ENCODE measurements around the gene SAPCD2. TPM values are rescaled to one million over a fixed set of nuclear protein-coding genes. Genes with fewer than 3 reads are reported as not detected.
A peak's percentile ranks its signal among the peaks of the same experiment; 100 is the strongest.

SAPCD2 gene
- total RNA-seq, 1 experiment from 2014 or later, result 57.5 TPM

DNA sequence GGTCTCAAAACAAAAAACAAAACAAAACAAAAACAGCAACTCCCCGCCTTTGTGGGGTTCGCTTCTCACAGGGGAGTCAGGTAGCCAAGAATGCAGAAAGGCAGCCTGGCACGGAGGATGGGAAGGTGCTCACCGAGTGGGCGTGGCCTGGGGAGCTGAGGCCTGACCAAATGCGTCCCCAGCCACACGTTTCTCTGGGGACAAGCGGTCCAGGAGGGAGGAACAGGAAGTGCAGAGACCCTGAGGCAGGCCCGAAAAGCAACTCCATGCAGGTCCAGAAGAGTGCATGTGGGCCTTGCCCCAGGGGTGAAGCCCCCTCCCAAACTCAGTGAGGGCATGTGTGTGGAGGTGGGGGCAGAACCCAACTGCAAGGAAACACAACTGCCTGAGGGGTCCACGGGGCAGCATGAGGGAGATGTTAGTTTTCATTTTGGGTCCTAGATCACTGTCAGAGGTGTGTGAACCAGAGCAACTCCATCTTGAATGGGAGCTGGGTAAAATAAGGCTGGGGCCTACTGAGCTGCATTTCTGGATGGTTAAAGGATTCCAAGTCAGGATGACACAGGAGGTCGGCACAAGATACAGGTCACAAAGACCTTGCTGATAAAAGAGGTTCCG is 4.4 kb upstream of the SAPCD2 start:
- Mint-ChIP-seq H3K27ac (ENCODE audit: unreplicated experiment) (no peak overlapping the region), H3K9me3 (ENCODE audit: unreplicated experiment) (no peaks in the 10 kb centered on the region), H3K36me3 (ENCODE audit: insufficient read depth, unreplicated experiment) (peaks cover 10% of the 10 kb centered on the region), H3K4me1 (ENCODE audit: low read depth, unreplicated experiment) (peaks cover 9% of the 10 kb centered on the region), H3K27me3 (ENCODE audit: insufficient read depth, unreplicated experiment) (no peaks in the 10 kb centered on the region), H3K4me3 (ENCODE audit: unreplicated experiment) (no peak overlapping the region)
- ChIA-PET CTCF (no interaction called here), POLR2A (no interaction called here)
- Histone ChIP-seq H3K4me3 (ENCODE audit: low read depth, low read length) (no peak overlapping the region), H3K27me3 (replicated peaks; ENCODE audit: control insufficient read depth, insufficient read depth, low read length) (no peaks in the 10 kb centered on the region), H3K36me3 (ENCODE audit: control insufficient read depth, insufficient read depth, low read length) (no peaks in the 10 kb centered on the region), H3K9me3 (no peaks in the 10 kb centered on the region), H3K4me1 (peaks cover 26% of the 10 kb centered on the region)
- TF ChIP-seq, protein P1, sequence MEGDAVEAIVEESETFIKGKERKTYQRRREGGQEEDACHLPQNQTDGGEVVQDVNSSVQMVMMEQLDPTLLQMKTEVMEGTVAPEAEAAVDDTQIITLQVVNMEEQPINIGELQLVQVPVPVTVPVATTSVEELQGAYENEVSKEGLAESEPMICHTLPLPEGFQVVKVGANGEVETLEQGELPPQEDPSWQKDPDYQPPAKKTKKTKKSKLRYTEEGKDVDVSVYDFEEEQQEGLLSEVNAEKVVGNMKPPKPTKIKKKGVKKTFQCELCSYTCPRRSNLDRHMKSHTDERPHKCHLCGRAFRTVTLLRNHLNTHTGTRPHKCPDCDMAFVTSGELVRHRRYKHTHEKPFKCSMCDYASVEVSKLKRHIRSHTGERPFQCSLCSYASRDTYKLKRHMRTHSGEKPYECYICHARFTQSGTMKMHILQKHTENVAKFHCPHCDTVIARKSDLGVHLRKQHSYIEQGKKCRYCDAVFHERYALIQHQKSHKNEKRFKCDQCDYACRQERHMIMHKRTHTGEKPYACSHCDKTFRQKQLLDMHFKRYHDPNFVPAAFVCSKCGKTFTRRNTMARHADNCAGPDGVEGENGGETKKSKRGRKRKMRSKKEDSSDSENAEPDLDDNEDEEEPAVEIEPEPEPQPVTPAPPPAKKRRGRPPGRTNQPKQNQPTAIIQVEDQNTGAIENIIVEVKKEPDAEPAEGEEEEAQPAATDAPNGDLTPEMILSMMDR (IDR thresholded peaks at IDR 0.05; ENCODE audit: insufficient read depth in 1 of 2, low read depth in 1 of 2, low read length in 1 of 2, severe bottlenecking in 1 of 2, unreplicated experiment in 1 of 2), result no peak
- DNase-seq, result peak in 1 of 2 experiments; percentile 33
- no TSS peak for BruUV-seq (replicated peaks)
- intact Hi-C loops (cut with micrococcal nuclease; ENCODE audit: unreplicated experiment), result no loop called here

DNA sequence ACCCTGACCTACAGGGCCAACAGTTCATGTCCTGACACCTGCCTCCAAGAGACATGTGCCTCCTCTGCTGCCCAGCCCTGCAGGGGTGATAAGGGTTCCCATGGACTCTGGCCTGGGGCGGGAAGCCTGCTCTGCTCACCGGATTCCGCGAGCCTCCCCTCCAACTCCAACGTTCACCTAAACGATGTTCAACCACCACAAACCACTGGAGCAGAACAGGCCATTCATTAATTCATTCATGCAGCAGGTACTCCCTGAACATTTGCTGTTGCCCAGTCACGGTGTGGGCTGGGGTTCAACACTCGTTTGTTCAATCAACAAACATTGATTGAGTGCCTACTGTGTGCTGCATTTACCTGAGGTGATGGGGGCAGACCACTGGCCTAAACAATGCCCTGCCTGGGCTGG is 3.6 kb upstream of the SAPCD2 start:
- POLR2A ChIA-PET, result no interaction called here

DNA sequence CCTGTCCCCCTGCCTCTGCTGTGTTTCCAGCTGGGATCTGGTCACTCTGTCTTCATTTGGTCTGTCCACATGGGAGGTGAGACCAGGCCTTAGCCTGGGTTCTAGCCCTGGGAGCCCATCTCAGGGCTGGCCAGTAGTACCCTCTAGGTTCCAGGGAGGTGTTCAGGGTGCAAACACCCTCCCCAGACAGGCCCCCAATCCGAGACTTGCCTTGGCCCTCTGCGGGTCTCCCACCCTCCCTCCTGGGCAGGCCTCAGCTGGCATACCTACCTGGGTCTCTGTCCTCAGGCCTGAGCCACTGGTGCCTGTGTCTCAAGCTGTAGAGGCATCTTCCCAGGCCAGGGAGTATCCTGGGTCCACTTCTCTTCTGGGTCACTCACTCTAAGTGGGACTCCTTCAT is 925 bp upstream of the SAPCD2 start:
- H3K27ac Mint-ChIP-seq (ENCODE audit: unreplicated experiment), result peak overlapping the region; percentile 85
- 0 out of 2 replicates have a peak, but pooled peaks cover 2% of the 10 kb centered on the region for H3K36me3 ChIP-seq (ENCODE audit: control insufficient read depth, insufficient read depth, low read length)
- H3K27me3 Mint-ChIP-seq (ENCODE audit: insufficient read depth, unreplicated experiment), result no peaks in the 10 kb centered on the region
- intact Hi-C loops (cut with micrococcal nuclease; ENCODE audit: unreplicated experiment), result no loop called here
- no peaks in the 10 kb centered on the region for H3K9me3 ChIP-seq
- peaks cover 33% of the 10 kb centered on the region for H3K4me1 ChIP-seq
- H3K9me3 Mint-ChIP-seq (ENCODE audit: unreplicated experiment), result no peaks in the 10 kb centered on the region
- peak overlapping the region; percentile 80 for H3K4me3 ChIP-seq (ENCODE audit: low read depth, low read length)
- ChIA-PET CTCF (interaction anchor here (0.7 to 5.2 kb wide), 10 partner anchors 11 to 182 kb away, joined by 4 to 42 read pairs (median 8); partner anchors contain the start of genes ABCA2, ANAPC2 and SSNA1), POLR2A (interaction anchor here (1.0 to 1.9 kb wide), 4 partner anchors 15 to 169 kb away, joined by 3 to 24 read pairs (median 8); partner anchors contain the start of genes ENTPD2, MAN1B1 and TUBB4B)
- no TSS peak for BruUV-seq (replicated peaks)
- H3K27me3 ChIP-seq (replicated peaks; ENCODE audit: control insufficient read depth, insufficient read depth, low read length), result no peaks in the 10 kb centered on the region
- H3K4me3 Mint-ChIP-seq (ENCODE audit: unreplicated experiment), result peak overlapping the region; percentile 68
- peak in 1 of 2 experiments; percentile 34 for DNase-seq
- peaks cover 18% of the 10 kb centered on the region for H3K36me3 Mint-ChIP-seq (ENCODE audit: insufficient read depth, unreplicated experiment)
- TF ChIP-seq, protein P1 (IDR thresholded peaks at IDR 0.05; ENCODE audit: insufficient read depth in 1 of 2, low read depth in 1 of 2, low read length in 1 of 2, severe bottlenecking in 1 of 2, unreplicated experiment in 1 of 2), result no peak
- peaks cover 18% of the 10 kb centered on the region for H3K4me1 Mint-ChIP-seq (ENCODE audit: low read depth, unreplicated experiment)

More for the DNA sequence above, 3.6 kb upstream of the SAPCD2 start:
- CTCF ChIA-PET, result no interaction called here
- Histone ChIP-seq H3K27me3 (replicated peaks; ENCODE audit: control insufficient read depth, insufficient read depth, low read length) (no peaks in the 10 kb centered on the region), H3K4me1 (peaks cover 29% of the 10 kb centered on the region), H3K9me3 (no peaks in the 10 kb centered on the region), H3K36me3 (ENCODE audit: control insufficient read depth, insufficient read depth, low read length) (no peaks in the 10 kb centered on the region), H3K4me3 (ENCODE audit: low read depth, low read length) (no peak overlapping the region)
- H3K27ac Mint-ChIP-seq (ENCODE audit: unreplicated experiment), result no peak overlapping the region
- H3K27me3 Mint-ChIP-seq (ENCODE audit: insufficient read depth, unreplicated experiment), result no peaks in the 10 kb centered on the region
- intact Hi-C loops (cut with micrococcal nuclease; ENCODE audit: unreplicated experiment), result no loop called here
- peaks cover 9% of the 10 kb centered on the region for H3K4me1 Mint-ChIP-seq (ENCODE audit: low read depth, unreplicated experiment)
- DNase-seq, result peak in 1 of 2 experiments; percentile 64
- no peaks in the 10 kb centered on the region for H3K9me3 Mint-ChIP-seq (ENCODE audit: unreplicated experiment)
- H3K36me3 Mint-ChIP-seq (ENCODE audit: insufficient read depth, unreplicated experiment), result peaks cover 8% of the 10 kb centered on the region
- TF ChIP-seq, protein P1 (IDR thresholded peaks at IDR 0.05; ENCODE audit: insufficient read depth in 1 of 2, low read depth in 1 of 2, low read length in 1 of 2, severe bottlenecking in 1 of 2, unreplicated experiment in 1 of 2), result no peak
- H3K4me3 Mint-ChIP-seq (ENCODE audit: unreplicated experiment), result no peak overlapping the region
- no TSS peak for BruUV-seq (replicated peaks)

All from Caco-2 (cell line).